GM21526 (cell line): ENCODE data around the gene OR9G4.

Experiments used
- ATAC-seq: cut with Tn5 transposase; IDR thresholded peaks from one replicate; pipeline ENCODE4 v1.9.1; 2021; ENCODE audit warnings: moderate library complexity; ENCODE audit not compliant: unreplicated experiment, low FRiP score

OR9G4 gene

GRCh38 chr11:56748597-56748996 is at the start of gene OR9G4:
OR9G4 (minus strand) TSS chr11:56748697; CDS start chr11:56743766, 4,931 bp downstream.
- ATAC-seq = no peak

GRCh38 chr11:56783448-56784041 is 35.0 kb upstream of the OR9G4 start:
- no peak for ATAC-seq

DNA sequence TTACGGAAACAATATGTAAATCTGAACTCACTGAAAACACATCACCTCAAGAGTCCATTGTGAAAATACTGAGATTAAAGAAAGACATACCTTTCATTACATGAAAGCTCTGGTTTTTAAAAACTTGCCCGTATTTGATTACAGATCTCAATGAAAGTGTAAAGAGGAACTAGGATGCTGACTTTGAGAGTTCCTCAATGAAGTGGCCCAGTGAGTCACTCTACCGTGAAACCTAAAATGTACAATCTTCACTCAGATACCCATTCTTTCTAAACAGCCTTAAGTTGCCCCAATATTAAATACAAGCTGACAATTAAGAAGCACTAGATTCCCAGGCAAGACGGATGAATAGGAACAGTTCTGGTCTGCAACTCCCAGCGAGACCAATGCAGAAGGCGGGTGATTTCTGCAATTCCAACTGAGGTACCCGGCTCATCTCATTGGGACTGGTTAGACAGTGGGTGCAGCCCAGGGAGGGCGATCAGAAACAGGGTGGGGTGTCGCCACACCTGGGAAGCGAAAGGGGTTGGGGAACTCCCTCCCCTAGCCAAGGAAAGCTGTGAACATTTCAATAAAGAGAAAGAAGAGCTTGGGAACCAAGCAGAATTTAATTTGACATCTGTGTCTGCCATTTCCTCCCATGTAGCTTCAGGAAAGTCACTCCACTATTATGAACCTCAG is 33.8 kb upstream of the OR9G4 start:
- peak; percentile 61 for ATAC-seq

DNA sequence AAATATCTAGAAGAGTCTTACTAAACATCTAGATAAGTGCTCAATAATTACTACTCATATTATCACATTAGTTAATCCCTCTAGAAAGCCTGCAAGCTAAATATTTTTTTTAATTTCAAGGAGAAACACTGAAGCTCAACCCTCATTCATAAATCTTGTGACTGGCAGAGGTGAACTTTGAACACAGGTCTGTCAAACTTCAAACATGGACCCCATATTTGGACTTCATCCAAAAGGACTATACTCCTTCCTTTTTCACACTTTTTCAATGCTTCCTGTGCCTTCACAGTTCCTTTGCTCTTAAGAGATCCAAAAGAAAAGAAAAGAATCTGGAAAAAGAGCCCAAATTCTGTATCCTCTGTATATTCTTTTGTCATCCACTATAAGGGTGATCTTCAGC is 28.3 kb upstream of the OR9G4 start:
- ATAC-seq = no peak

GRCh38 chr11:56764976-56765375 is 16.5 kb upstream of the OR9G4 start:
- ATAC-seq = no peak

DNA sequence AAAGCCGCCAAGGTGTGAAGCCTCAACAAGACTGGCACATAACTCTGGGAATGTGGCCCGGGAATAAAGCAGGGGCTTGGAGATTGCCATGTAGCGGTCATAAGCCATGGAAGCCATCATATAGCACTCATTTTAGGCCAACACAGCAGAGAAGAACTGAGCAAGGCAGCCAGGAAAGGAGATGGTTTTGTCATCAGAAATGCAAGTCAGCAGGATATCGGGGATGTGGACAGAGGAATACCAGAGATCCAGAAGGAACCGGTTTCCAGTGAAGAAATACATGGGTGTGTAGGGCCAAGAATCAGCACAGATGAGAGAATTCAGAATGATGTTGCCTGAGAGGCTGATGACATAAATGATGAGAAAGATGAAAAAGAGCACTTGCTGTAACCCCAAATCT is 3.0 kb upstream of the OR9G4 start:
- ATAC-seq = no peak

DNA sequence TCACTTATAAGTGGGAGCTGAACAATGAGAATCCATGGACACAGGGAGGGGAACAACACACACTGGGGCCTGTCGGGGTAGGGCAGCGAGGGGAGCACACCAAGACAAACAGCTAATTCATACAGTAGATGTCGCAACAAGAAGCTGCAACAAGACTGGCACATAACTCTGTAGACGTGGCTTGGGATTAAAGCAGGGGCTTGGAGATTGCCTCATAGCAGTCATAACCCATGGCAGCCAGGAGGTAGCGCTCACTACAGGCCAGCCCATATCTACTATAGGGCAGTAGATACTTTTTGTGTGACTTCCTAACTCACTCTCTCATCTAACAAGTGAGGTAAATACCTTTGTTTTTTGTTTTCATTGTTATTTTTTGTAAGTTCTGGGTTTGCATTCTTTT is 1.7 kb upstream of the OR9G4 start:
- no peak for ATAC-seq

DNA sequence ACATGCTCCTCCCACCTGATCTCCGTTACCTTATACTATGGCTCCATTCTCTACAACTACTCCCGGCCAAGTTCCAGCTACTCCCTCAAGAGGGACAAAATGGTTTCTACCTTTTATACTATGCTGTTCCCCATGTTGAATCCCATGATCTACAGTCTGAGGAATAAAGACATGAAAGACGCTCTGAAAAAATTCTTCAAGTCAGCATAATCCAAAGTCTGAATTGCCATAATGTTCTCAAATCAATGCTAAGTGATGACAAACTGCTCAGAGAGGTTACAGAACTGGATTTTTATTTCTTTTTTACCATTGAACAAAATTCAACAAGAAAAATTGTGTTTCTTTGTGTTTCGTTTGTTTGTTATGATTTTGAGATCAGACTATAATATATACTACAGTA is 7.6 kb downstream of the OR9G4 start:
- no peak for ATAC-seq

GRCh38 chr11:56740107-56740506 is 8.4 kb downstream of the OR9G4 start:
- no peak for ATAC-seq

- no peak for ATAC-seq
Observed at GRCh38 chr11:56720513-56720912, 28.0 kb downstream of the OR9G4 start.

GRCh38 chr11:56716379-56716854 is 32.1 kb downstream of the OR9G4 start:
- no peak for ATAC-seq

GRCh38 chr11:56714206-56714605 is 34.3 kb downstream of the OR9G4 start:
- ATAC-seq = no peak

DNA sequence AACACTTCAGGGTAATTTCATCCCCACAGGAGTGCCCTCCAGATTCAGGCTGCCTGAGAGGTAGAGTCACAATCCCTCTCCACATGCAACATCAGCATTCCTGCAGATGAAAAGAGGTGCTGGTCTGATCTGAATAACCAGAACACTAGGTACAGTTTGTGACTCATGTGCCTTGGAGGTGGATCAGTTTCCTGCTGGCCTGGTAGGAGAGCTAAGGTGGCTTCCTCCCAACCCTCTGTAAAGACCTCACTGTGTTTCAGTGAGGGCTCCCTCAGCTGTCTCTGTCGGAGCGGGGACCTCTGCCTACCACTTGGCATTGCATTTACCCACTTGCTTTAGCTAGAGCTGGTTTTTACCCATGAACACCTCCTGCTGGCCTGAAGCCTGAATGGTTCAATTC is 42.0 kb downstream of the OR9G4 start:
- ATAC-seq = no peak

GRCh38 chr11:56705784-56706396 is 42.6 kb downstream of the OR9G4 start:
- ATAC-seq = no peak

DNA sequence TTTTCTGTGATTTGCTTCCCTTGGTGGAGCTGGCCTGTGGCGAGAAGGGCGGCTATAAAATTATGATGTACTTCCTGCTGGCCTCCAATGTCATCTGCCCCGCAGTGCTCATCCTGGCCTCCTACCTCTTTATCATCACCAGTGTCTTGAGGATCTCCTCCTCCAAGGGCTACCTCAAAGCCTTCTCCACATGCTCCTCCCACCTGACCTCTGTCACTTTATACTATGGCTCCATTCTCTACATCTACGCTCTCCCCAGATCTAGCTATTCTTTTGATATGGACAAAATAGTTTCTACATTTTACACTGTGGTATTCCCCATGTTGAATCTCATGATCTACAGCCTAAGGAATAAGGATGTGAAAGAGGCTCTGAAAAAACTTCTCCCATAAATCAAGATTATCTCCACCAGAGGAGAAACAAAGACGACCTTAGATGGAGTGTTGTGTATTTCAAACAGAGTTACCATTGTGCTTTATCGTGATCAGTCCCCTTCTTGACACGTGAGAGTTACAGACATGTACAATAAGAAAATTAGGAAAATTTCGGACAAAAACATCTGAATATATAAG is 47.5 kb downstream of the OR9G4 start:
- no peak for ATAC-seq

DNA sequence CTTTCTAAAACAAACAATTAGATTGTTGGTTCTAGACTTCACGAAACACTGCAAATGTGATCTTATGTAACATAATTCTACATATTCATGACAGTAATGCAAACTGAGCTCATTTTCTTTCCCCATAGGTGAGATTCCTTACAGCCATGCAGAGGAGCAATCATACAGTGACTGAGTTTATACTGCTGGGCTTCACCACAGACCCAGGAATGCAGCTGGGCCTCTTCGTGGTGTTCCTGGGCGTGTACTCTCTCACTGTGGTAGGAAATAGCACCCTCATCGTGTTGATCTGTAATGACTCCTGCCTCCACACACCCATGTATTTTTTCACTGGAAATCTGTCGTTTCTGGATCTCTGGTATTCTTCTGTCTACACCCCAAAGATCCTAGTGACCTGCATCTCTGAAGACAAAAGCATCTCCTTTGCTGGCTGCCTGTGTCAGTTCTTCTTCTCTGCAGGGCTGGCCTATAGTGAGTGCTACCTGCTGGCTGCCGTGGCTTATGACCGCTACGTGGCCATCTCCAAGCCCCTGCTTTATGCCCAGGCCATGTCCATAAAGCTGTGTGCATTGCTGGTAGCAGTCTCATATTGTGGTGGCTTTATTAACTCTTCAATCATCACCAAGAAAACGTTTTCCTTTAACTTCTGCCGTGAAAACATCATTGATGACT is 48.1 kb downstream of the OR9G4 start:
- no peak for ATAC-seq

DNA sequence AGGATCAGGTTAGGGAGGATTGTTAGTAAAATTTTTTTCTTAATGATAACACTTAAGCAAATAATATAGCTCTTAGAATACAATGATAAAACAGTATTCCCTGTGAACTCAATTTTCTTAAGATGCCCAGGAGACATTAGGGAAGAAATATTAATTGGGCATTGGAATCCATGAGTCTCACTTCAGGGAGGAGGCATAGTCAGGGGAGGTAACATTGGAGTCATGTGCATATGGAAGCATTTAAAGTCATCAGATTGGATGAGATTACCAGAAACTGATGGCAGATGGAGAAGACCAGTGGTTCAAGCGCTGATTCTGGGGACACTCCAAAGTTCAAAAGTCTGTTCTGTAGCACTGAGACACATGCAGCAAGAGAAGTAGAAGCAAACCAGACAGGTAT is 49.7 kb downstream of the OR9G4 start, which contains the start of gene OR9G1:
Gene OR9G1, plus strand, starts transcription at position 301 of the 400 bp plus-strand sequence. CDS start 1,293 bp downstream, outside the sequence.
- no peak for ATAC-seq

DNA sequence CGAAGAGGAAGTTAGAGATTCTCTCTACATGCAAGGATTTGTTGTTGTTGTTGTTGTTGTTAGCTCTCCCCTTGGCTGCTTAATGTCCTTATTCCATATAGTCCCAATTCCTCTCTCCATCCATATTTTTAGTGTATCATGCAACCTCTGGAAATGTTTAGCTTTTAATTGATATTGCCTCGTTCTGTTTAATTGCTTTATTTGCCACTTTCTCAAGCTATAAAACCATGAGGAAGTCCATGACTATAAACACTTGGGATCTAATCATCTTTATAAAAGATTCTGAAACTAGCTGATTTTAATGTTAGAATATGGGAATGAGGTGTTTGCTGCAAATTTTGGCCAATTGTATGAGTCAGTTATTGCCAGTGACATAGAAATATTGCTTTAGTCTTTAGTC is 55.1 kb downstream of the OR9G4 start:
- ATAC-seq = no peak
